ENCODE data around the gene DIABLO.
"Not testable (repeated sequence)": the region's sequence is repeated elsewhere in the genome, so short reads cannot be mapped to it uniquely, and the experiment has no call there.

The DIABLO gene

GRCh38 chr12:122208073-122208820, 17.6 kb downstream of the DIABLO start:
- no peak for DNase-seq (ENCODE audit: low read depth)

- no peak for DNase-seq (ENCODE audit: low read depth)
Measured at GRCh38 chr12:122207391-122207790, 18.5 kb downstream of the DIABLO start.

GRCh38 chr12:122206976-122207375, 18.9 kb downstream of the DIABLO start:
- DNase-seq (ENCODE audit: low read depth) = no peak

GRCh38 chr12:122206111-122206881, 19.6 kb downstream of the DIABLO start:
- DNase-seq (ENCODE audit: low read depth) = no peak

- DNase-seq (ENCODE audit: low read depth) = no peak
Measured at GRCh38 chr12:122205053-122205925, 20.6 kb downstream of the DIABLO start.

- DNase-seq (ENCODE audit: low read depth) = no peak
Measured at GRCh38 chr12:122204167-122205052, 21.4 kb downstream of the DIABLO start.

- peak; percentile 49 for DNase-seq (ENCODE audit: low read depth)
Measured at GRCh38 chr12:122203301-122204166, 22.3 kb downstream of the DIABLO start, which contains the start of gene B3GNT4. Gene B3GNT4 (plus strand): TSS chr12:122203709. CDS start chr12:122204619, 910 bp downstream.

- DNase-seq (ENCODE audit: low read depth) = not testable (repeated sequence)
Measured at GRCh38 chr12:122202811-122203210, 23.0 kb downstream of the DIABLO start.

- DNase-seq (ENCODE audit: low read depth) = no peak
Measured at GRCh38 chr12:122202017-122202416, 23.8 kb downstream of the DIABLO start.

- DNase-seq (ENCODE audit: low read depth) = no peak
Measured at GRCh38 chr12:122201381-122201780, 24.5 kb downstream of the DIABLO start.

GRCh38 chr12:122200541-122201175, 25.2 kb downstream of the DIABLO start:
- DNase-seq (ENCODE audit: low read depth) = no peak

- DNase-seq (ENCODE audit: low read depth) = no peak
Measured at GRCh38 chr12:122199484-122200355, 26.1 kb downstream of the DIABLO start.

- DNase-seq (ENCODE audit: low read depth) = no peak
Measured at GRCh38 chr12:122197612-122197966, 28.3 kb downstream of the DIABLO start.

GRCh38 chr12:122195405-122195804, 30.4 kb downstream of the DIABLO start:
- DNase-seq (ENCODE audit: low read depth) = no peak

- DNase-seq (ENCODE audit: low read depth) = no peak
Measured at GRCh38 chr12:122194804-122195203, 31.0 kb downstream of the DIABLO start.

GRCh38 chr12:122192441-122192840, 33.4 kb downstream of the DIABLO start:
- DNase-seq (ENCODE audit: low read depth) = no peak

- DNase-seq (ENCODE audit: low read depth) = peak; percentile 58
Measured at GRCh38 chr12:122190842-122191668, 34.8 kb downstream of the DIABLO start.

All from iris pigment epithelial cell (primary cell).